Measurements from ENCODE around the gene CMTM3.

CMTM3 gene

GRCh38 chr16:66574081-66574480, 30.4 kb upstream of the CMTM3 start:
- TF ChIP-seq, protein P1, sequence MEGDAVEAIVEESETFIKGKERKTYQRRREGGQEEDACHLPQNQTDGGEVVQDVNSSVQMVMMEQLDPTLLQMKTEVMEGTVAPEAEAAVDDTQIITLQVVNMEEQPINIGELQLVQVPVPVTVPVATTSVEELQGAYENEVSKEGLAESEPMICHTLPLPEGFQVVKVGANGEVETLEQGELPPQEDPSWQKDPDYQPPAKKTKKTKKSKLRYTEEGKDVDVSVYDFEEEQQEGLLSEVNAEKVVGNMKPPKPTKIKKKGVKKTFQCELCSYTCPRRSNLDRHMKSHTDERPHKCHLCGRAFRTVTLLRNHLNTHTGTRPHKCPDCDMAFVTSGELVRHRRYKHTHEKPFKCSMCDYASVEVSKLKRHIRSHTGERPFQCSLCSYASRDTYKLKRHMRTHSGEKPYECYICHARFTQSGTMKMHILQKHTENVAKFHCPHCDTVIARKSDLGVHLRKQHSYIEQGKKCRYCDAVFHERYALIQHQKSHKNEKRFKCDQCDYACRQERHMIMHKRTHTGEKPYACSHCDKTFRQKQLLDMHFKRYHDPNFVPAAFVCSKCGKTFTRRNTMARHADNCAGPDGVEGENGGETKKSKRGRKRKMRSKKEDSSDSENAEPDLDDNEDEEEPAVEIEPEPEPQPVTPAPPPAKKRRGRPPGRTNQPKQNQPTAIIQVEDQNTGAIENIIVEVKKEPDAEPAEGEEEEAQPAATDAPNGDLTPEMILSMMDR (conservative IDR thresholded peaks at IDR 0.05; ENCODE audit: low read depth) = no peak
- ChIA-PET POLR2A (ENCODE audit: low non-redundant PET) (interaction anchor here (0.7 kb wide), 1 partner anchor 139 kb away, joined by 4 read pairs; no protein-coding TSS in a partner anchor), CTCF (interaction anchor here (0.6 kb wide), 1 partner anchor 57 kb away, joined by 3 read pairs; no protein-coding TSS in a partner anchor)
- H3K27ac ChIP-seq = no peak overlapping the region
- DNase-seq (ENCODE audit: low spot score) = no peak

- H3K27ac ChIP-seq = no peak overlapping the region
- CTCF ChIA-PET = no interaction called here
- DNase-seq (ENCODE audit: low spot score) = no peak
- TF ChIP-seq, protein P1 (conservative IDR thresholded peaks at IDR 0.05; ENCODE audit: low read depth) = no peak
- POLR2A ChIA-PET (ENCODE audit: low non-redundant PET) = interaction anchor here (0.7 kb wide), 1 partner anchor 139 kb away, joined by 4 read pairs; no protein-coding TSS in a partner anchor
Measured at GRCh38 chr16:66574531-66574930, 30.0 kb upstream of the CMTM3 start.

DNA sequence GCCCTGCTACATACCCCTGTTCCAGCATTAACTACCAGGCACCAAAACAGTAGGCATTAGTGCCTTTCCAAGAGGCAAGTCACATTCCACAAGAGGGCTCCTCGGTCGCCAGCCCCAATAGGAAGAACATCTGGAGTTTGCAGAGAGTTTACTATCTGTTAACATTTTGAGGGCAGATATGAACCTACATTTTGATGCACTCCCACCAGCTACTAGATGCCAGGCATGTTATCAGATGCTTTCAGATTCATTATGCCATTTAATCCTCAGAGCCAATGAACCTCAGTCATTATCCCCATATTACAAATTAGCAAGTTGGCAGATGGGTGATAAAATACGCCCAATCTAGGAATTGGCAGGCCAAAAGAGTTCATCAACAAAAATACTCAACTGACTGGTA, 29.4 kb upstream of the CMTM3 start:
- TF ChIP-seq, protein P1 (conservative IDR thresholded peaks at IDR 0.05; ENCODE audit: low read depth) = no peak
- ChIA-PET CTCF (no interaction called here), POLR2A (ENCODE audit: low non-redundant PET) (no interaction called here)
- no peak for DNase-seq (ENCODE audit: low spot score)
- no peak overlapping the region for H3K27ac ChIP-seq

- DNase-seq (ENCODE audit: low spot score) = no peak
- H3K27ac ChIP-seq = no peak overlapping the region
- ChIA-PET CTCF (no interaction called here), POLR2A (ENCODE audit: low non-redundant PET) (no interaction called here)
- TF ChIP-seq, protein P1 (conservative IDR thresholded peaks at IDR 0.05; ENCODE audit: low read depth) = no peak
Measured at GRCh38 chr16:66576296-66576695, 28.2 kb upstream of the CMTM3 start.

GRCh38 chr16:66578651-66579531, 25.6 kb upstream of the CMTM3 start, which contains the start of gene CMTM2:
Gene CMTM2 (plus strand): TSS chr16:66579463. CDS start chr16:66579608, 145 bp downstream.
- CTCF ChIA-PET = interaction anchor here (0.6 kb wide), 2 partner anchors 30 to 159 kb away, joined by 3 read pairs; no protein-coding TSS in a partner anchor
- DNase-seq (ENCODE audit: low spot score) = no peak
- H3K27ac ChIP-seq = peak within 1 kb of the TSS; percentile 81
- TF ChIP-seq, protein P1 (conservative IDR thresholded peaks at IDR 0.05; ENCODE audit: low read depth) = no peak
- POLR2A ChIA-PET (ENCODE audit: low non-redundant PET) = no interaction called here

DNA sequence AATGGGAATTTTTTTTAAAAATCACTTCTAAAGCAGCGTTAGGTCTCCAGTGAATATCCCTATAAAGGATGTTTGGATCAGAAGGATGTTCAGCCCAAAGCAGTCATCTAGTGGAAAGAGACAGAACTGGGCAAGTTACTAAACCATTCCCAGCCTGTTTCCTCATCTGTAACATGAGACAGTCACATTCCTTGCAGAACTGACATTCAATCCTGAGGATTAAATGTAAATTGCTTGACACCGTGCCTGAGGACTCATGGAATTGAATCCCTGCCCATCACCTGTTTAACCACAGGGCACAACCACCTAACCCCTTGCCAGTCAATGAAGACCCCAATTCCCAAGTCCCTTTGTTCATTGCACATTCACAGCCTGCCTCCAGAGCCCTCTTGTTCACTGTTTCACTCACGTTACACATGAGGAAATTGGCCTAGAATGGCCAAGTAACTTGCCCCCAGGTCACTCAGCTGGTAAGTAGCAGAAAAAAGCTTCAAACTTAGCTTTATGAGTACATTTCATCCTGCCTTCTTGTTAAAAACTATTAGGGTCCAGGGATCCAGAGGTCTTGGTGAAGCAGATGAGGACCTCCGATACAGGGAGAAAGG, 23.8 kb upstream of the CMTM3 start:
- TF ChIP-seq, protein P1 (conservative IDR thresholded peaks at IDR 0.05; ENCODE audit: low read depth) = peak; percentile 33
- DNase-seq (ENCODE audit: low spot score) = peak; percentile 82
- ChIA-PET POLR2A (ENCODE audit: low non-redundant PET) (no interaction called here), CTCF (interaction anchor here (0.6 to 1.2 kb wide), 3 partner anchors 11 to 251 kb away, joined by 3 read pairs; no protein-coding TSS in a partner anchor)
- H3K27ac ChIP-seq = peak overlapping the region; percentile 81
